SK-N-SH treated with all-trans-retinoic acid at 6 μM for 48 hours (cell line): Measurements from ENCODE around the gene EIF4H.

Experiments
- ATAC-seq: fragments of 200-7000 bp; cut with Tn5 transposase; 3 replicates; pipeline ENCODE4 v1.9.1; 2020; ENCODE audit warnings: mild to moderate bottlenecking, moderate library complexity
- ARNTL ChIP-seq: fragments of 450-650 bp; formaldehyde crosslinking; IDR thresholded peaks from 2 replicates; pipeline ENCODE4 v1.5.0; 2020; ENCODE audit warnings: low read depth, mild to moderate bottlenecking, moderate library complexity, borderline replicate concordance
- BACH2 ChIP-seq: fragments of 250-450 bp; sonication (Bioruptor Pico); IDR thresholded peaks from 2 replicates; pipeline ENCODE4 v1.9.0; 2021; ENCODE audit warnings: mild to moderate bottlenecking, borderline replicate concordance
- CSDC2 ChIP-seq: fragments of 250-450 bp; sonication (Bioruptor Pico); IDR thresholded peaks from 2 replicates; pipeline ENCODE4 v1.5.0; 2020; ENCODE audit warnings: mild to moderate bottlenecking, moderate library complexity
- CSRNP3 ChIP-seq: fragments of 250-450 bp; sonication (Bioruptor Pico); IDR thresholded peaks from 2 replicates; pipeline ENCODE4 v1.5.1; 2021; ENCODE audit warnings: mild to moderate bottlenecking, moderate library complexity
- ESRRG ChIP-seq: fragments of 250-450 bp; sonication (Bioruptor Pico); IDR thresholded peaks from 2 replicates; pipeline ENCODE4 v1.6.1; 2021; ENCODE audit warnings: mild to moderate bottlenecking
- GLIS3 ChIP-seq: fragments of 250-450 bp; sonication (Bioruptor Pico); IDR thresholded peaks from 2 replicates; pipeline ENCODE4 v1.5.0; 2020; ENCODE audit warnings: mild to moderate bottlenecking, moderate library complexity
- ISL1 ChIP-seq: fragments of 250-450 bp; sonication (Bioruptor Pico); IDR thresholded peaks from 2 replicates; pipeline ENCODE4 v2.1.2; 2022; ENCODE audit warnings: mild to moderate bottlenecking, moderate library complexity
- OSR1 ChIP-seq: fragments of 250-450 bp; sonication (Bioruptor Pico); IDR thresholded peaks from 2 replicates; pipeline ENCODE4 v1.8.0; 2022; ENCODE audit warnings: moderate library complexity, mild to moderate bottlenecking, inconsistent platforms
- PATZ1 ChIP-seq: fragments of 250-450 bp; sonication (Bioruptor Pico); IDR thresholded peaks from 2 replicates; pipeline ENCODE4 v1.8.0; 2020; ENCODE audit warnings: mild to moderate bottlenecking, moderate library complexity, borderline replicate concordance
- POU6F1 ChIP-seq: fragments of 250-450 bp; sonication (Bioruptor Pico); IDR thresholded peaks from 2 replicates; pipeline ENCODE4 v1.8.0; 2021; ENCODE audit warnings: low read depth, mild to moderate bottlenecking, moderate library complexity, borderline replicate concordance
- SNAI2 ChIP-seq: fragments of 250-450 bp; sonication (Bioruptor Pico); IDR thresholded peaks from 2 replicates; pipeline ENCODE4 v1.5.0; 2020; ENCODE audit warnings: mild to moderate bottlenecking, moderate library complexity
- TCF4 ChIP-seq: fragments of 250-450 bp; sonication (Bioruptor Pico); IDR thresholded peaks from 2 replicates; pipeline ENCODE4 v1.8.0; 2021; ENCODE audit warnings: mild to moderate bottlenecking, moderate library complexity, borderline replicate concordance
- TOX ChIP-seq: fragments of 250-450 bp; sonication (Bioruptor Pico); IDR thresholded peaks from 2 replicates; pipeline ENCODE4 v1.8.0; 2021; ENCODE audit warnings: mild to moderate bottlenecking, moderate library complexity, borderline replicate concordance
- TSHZ2 ChIP-seq: fragments of 250-450 bp; sonication (Bioruptor Pico); IDR thresholded peaks from 2 replicates; pipeline ENCODE4 v1.5.0; 2020; ENCODE audit warnings: mild to moderate bottlenecking, moderate library complexity
- ZC3H10 ChIP-seq: fragments of 250-450 bp; sonication (Bioruptor Pico); IDR thresholded peaks from 2 replicates; pipeline ENCODE4 v1.5.1; 2021; ENCODE audit warnings: mild to moderate bottlenecking, moderate library complexity
- ZFP3 ChIP-seq: fragments of 250-450 bp; sonication (Bioruptor Pico); IDR thresholded peaks from 2 replicates; pipeline ENCODE4 v1.5.0; 2020; ENCODE audit warnings: mild to moderate bottlenecking, moderate library complexity
- ZFP30 ChIP-seq: fragments of 450-650 bp; formaldehyde crosslinking; IDR thresholded peaks from 2 replicates; pipeline ENCODE4 v1.5.0; 2022; ENCODE audit warnings: mild to moderate bottlenecking, moderate library complexity
- ZNF565 ChIP-seq: fragments of 450-650 bp; formaldehyde crosslinking; conservative IDR thresholded peaks from 2 replicates; pipeline ENCODE4 v1.5.0; 2020; ENCODE audit warnings: low read depth, mild to moderate bottlenecking, moderate library complexity
- ZNF70 ChIP-seq: fragments of 450-650 bp; formaldehyde crosslinking; IDR thresholded peaks from 2 replicates; pipeline ENCODE4 v1.5.0; 2020; ENCODE audit warnings: mild to moderate bottlenecking, moderate library complexity
- ZNF8 ChIP-seq: fragments of 450-650 bp; formaldehyde crosslinking; IDR thresholded peaks from 2 replicates; pipeline ENCODE4 v1.5.0; 2020; ENCODE audit warnings: mild to moderate bottlenecking, moderate library complexity

The EIF4H gene

GRCh38 chr7:74236284-74236683 is 62.1 kb downstream of the EIF4H start:
- no peak for ATAC-seq
- TF ChIP-seq TSHZ2 (CRISPR knock-in tag) (no peak), ZNF70 (CRISPR knock-in tag) (no peak), CSRNP3 (CRISPR knock-in tag) (no peak), ZFP3 (CRISPR knock-in tag) (no peak), GLIS3 (CRISPR knock-in tag) (no peak), CSDC2 (CRISPR knock-in tag) (no peak), ESRRG (CRISPR knock-in tag) (no peak), ZFP30 (no peak)

GRCh38 chr7:74240482-74240881 is 66.3 kb downstream of the EIF4H start:
- ATAC-seq: no peak
- no peak for TF ChIP-seq GLIS3 (CRISPR knock-in tag)
- no peak for TF ChIP-seq ESRRG (CRISPR knock-in tag)
- TF ChIP-seq ZC3H10 (CRISPR knock-in tag): no peak
- TF ChIP-seq ZFP3 (CRISPR knock-in tag): no peak
- no peak for TF ChIP-seq TCF4
- TF ChIP-seq TSHZ2 (CRISPR knock-in tag): no peak
- no peak for TF ChIP-seq SNAI2 (CRISPR knock-in tag)
- TF ChIP-seq TOX: no peak
- TF ChIP-seq ZNF8: no peak
- no peak for TF ChIP-seq ZNF70 (CRISPR knock-in tag)
- TF ChIP-seq OSR1 (CRISPR knock-in tag): no peak
- no peak for TF ChIP-seq BACH2 (CRISPR knock-in tag)
- TF ChIP-seq ZNF565 (CRISPR knock-in tag): no peak
- TF ChIP-seq ARNTL (CRISPR knock-in tag): no peak

- ATAC-seq: no peak
- TF ChIP-seq GLIS3 (CRISPR knock-in tag) (no peak), CSRNP3 (CRISPR knock-in tag) (no peak), ARNTL (CRISPR knock-in tag) (no peak), TCF4 (no peak), POU6F1 (CRISPR knock-in tag) (no peak), ZNF565 (CRISPR knock-in tag) (no peak), ESRRG (CRISPR knock-in tag) (no peak), ISL1 (CRISPR knock-in tag) (no peak), PATZ1 (CRISPR knock-in tag) (no peak)
Measured at GRCh38 chr7:74242122-74242443, 67.9 kb downstream of the EIF4H start.
